GM06990 (cell line): ENCODE results near the gene MEF2A.

Experiments used
- DNase-seq: peaks from one replicate; pipeline ENCODE4 v3.0.0-alpha.2; 2011; ENCODE audit not compliant: insufficient read length; ENCODE audit errors: extremely low read depth
- H3K27me3 ChIP-seq: replicated peaks from 2 replicates; pipeline ENCODE4 v1.6.0; 2011; ENCODE audit warnings: low read length; ENCODE audit not compliant: control insufficient read depth, insufficient read depth
- H3K36me3 ChIP-seq: 2 replicates; pipeline ENCODE4 v1.5.1; 2011; ENCODE audit warnings: low read length; ENCODE audit not compliant: control insufficient read depth, insufficient read depth
- H3K4me3 ChIP-seq: replicated peaks from 2 replicates; pipeline ENCODE4 v1.5.1; 2011; ENCODE audit warnings: low read depth, mild to moderate bottlenecking, control low read depth, low read length
- CTCF ChIP-seq: IDR thresholded peaks from 2 replicates; pipeline ENCODE4 v1.5.1; 2011; ENCODE audit warnings: low read length, control low read depth, mild to moderate bottlenecking, inconsistent platforms; ENCODE audit not compliant: insufficient read depth, poor library complexity, severe bottlenecking

MEF2A gene

GRCh38 chr15:99707473-99708270 is 141.9 kb downstream of the MEF2A start:
- H3K27me3 ChIP-seq, result no peaks in the 10 kb centered on the region
- H3K36me3 ChIP-seq, result peaks cover 22% of the 10 kb centered on the region
- DNase-seq, result no peak
- no peak overlapping the region for H3K4me3 ChIP-seq
- TF ChIP-seq CTCF, result no peak

GRCh38 chr15:99708563-99708962 is 142.8 kb downstream of the MEF2A start:
- H3K4me3 ChIP-seq, result no peak overlapping the region
- TF ChIP-seq CTCF, result no peak
- no peak for DNase-seq
- H3K27me3 ChIP-seq, result no peaks in the 10 kb centered on the region
- H3K36me3 ChIP-seq, result peaks cover 22% of the 10 kb centered on the region

GRCh38 chr15:99709243-99709986 is 143.6 kb downstream of the MEF2A start:
- H3K27me3 ChIP-seq, result no peaks in the 10 kb centered on the region
- no peak overlapping the region for H3K4me3 ChIP-seq
- peaks cover 22% of the 10 kb centered on the region for H3K36me3 ChIP-seq
- TF ChIP-seq CTCF, result no peak
- DNase-seq, result no peak

GRCh38 chr15:99711625-99712024 is 145.8 kb downstream of the MEF2A start:
- Histone ChIP-seq H3K27me3 (no peaks in the 10 kb centered on the region), H3K36me3 (peaks cover 25% of the 10 kb centered on the region), H3K4me3 (no peak overlapping the region)
- DNase-seq, result no peak
- TF ChIP-seq CTCF, result no peak

- H3K36me3 ChIP-seq, result peaks cover 25% of the 10 kb centered on the region
- TF ChIP-seq CTCF, result no peak
- DNase-seq, result no peak
- no peaks in the 10 kb centered on the region for H3K27me3 ChIP-seq
- H3K4me3 ChIP-seq, result no peak overlapping the region
These were observed 146.6 kb downstream of the MEF2A start for GRCh38 chr15:99712415-99712814.
